ENCODE measurements around the gene RPL3.
"Not testable (repeated sequence)": the region's sequence is repeated elsewhere in the genome, so short reads cannot be mapped to it uniquely, and the experiment has no call there.

GRCh38 chr22:39358197-39358596, 38.8 kb upstream of the RPL3 start:
- TF ChIP-seq CTCF (IDR thresholded peaks at IDR 0.05); POLR2AphosphoS5 (IDR thresholded peaks at IDR 0.05); POLR2A (IDR thresholded peaks at IDR 0.05); EP300 (IDR thresholded peaks at IDR 0.05; ENCODE audit: low read depth): not testable (repeated sequence)

Data from transverse colon (tissue), 4 donors.